CD4-positive, alpha-beta T cell (primary cell): ENCODE data around the gene DDIAS. TPM values are rescaled to one million over a fixed set of nuclear protein-coding genes. Genes with fewer than 3 reads are reported as not detected.

ENCODE experiments used
- ATAC-seq: fragments of 200-7000 bp; cut with Tn5 transposase; one replicate; pipeline ENCODE4 v1.10.0; 2022; ENCODE audit warnings: mild to moderate bottlenecking; ENCODE audit not compliant: poor library complexity
- CTCF ChIA-PET: fragments of 350-600 bp; sonication (Branson Sonifier 250); formaldehyde crosslinking; loops from one replicate; lab custom pipeline; 2021; ENCODE audit warnings: antibody characterized with exemption, inconsistent platforms; lab: Charles Lee
- POLR2A ChIA-PET: fragments of 350-600 bp; sonication (Branson Sonifier 250); formaldehyde crosslinking; loops from one replicate; lab custom pipeline; 2021; ENCODE audit warnings: antibody characterized with exemption, inconsistent platforms; lab: Charles Lee
- DNase-seq, 14 experiments: peaks; one replicate each; pipeline ENCODE4 v3.0.0-alpha.2; 2013 to 2020; ENCODE audit warnings: mixed read lengths in 2 of 14
- H3K27ac ChIP-seq, 2 donors: one replicate each; pipeline versions ENCODE4 v1.5.1 to v1.7.0; 2013; ENCODE audit warnings: low read length in 2 of 2, low read depth in 1 of 2, mild to moderate bottlenecking in 1 of 2
- H3K27me3 ChIP-seq, 2 experiments: 1 replicate in 1 of 2; 2 replicates in 1 of 2; pipeline versions ENCODE4 v1.6.1 to v1.7.0; 2013; ENCODE audit warnings: low read length in 2 of 2, control low read depth in 1 of 2, mild to moderate bottlenecking in 1 of 2, moderate library complexity in 1 of 2; ENCODE audit not compliant: insufficient read depth in 2 of 2, control insufficient read depth in 1 of 2
- H3K36me3 ChIP-seq: one replicate; pipeline ENCODE4 v1.6.1; 2013; ENCODE audit warnings: low read length, control low read depth; ENCODE audit not compliant: insufficient read depth
- H3K4me1 ChIP-seq: one replicate; pipeline ENCODE4 v1.6.1; 2013; ENCODE audit warnings: low read length, control low read depth; ENCODE audit not compliant: insufficient read depth
- H3K4me3 ChIP-seq: one replicate; pipeline ENCODE4 v1.5.1; 2013; ENCODE audit warnings: mild to moderate bottlenecking, low read length, moderate library complexity
- H3K9me3 ChIP-seq, 2 experiments: 1 replicate in 1 of 2; 2 replicates in 1 of 2; pipeline versions ENCODE4 v1.6.1 to v1.7.0; 2013; ENCODE audit warnings: low read length in 2 of 2, mild to moderate bottlenecking in 2 of 2, control low read depth in 1 of 2, moderate library complexity in 1 of 2; ENCODE audit not compliant: control insufficient read depth in 1 of 2, insufficient read depth in 1 of 2
- H3K27ac Mint-ChIP-seq: one replicate; pipeline ENCODE4 v1.8.0; 2020; ENCODE audit warnings: mixed read lengths
- H3K27me3 Mint-ChIP-seq: one replicate; pipeline ENCODE4 v1.8.0; 2021; ENCODE audit warnings: mixed read lengths
- H3K36me3 Mint-ChIP-seq: one replicate; pipeline ENCODE4 v1.8.0; 2021; ENCODE audit warnings: low read depth, mixed read lengths
- H3K4me1 Mint-ChIP-seq: one replicate; pipeline ENCODE4 v1.8.0; 2021; ENCODE audit warnings: low read depth, mixed read lengths
- H3K4me3 Mint-ChIP-seq: one replicate; pipeline ENCODE4 v1.8.0; 2020; ENCODE audit warnings: mild to moderate bottlenecking, mixed read lengths
- H3K9me3 Mint-ChIP-seq: one replicate; pipeline ENCODE4 v1.8.0; 2020; ENCODE audit warnings: mixed read lengths
- intact Hi-C, 2 experiments: fragments of 100-400 bp; cut with DNase I in 1 of 2; cut with micrococcal nuclease in 1 of 2; formaldehyde crosslinking; loops; one replicate each; pipeline versions ENCODE4 v1.15.1 to v1.9.0; 2023 to 2025; cut with DNase I, micrococcal nuclease
- total RNA-seq, 174 experiments: library from RNA in 2 of 174; stranded (reverse) in 2 of 174; gene quantifications; one replicate each; pipeline ENCODE4 v1.2.3 and lab custom pipeline; 2021 to 2026
- TF ChIP-seq, protein P1 (sequence below): fragments of 200-600 bp; IDR thresholded peaks from one replicate; pipeline ENCODE4 v1.8.0; 2022; ENCODE audit warnings: antibody characterized with exemption, mild to moderate bottlenecking

The DDIAS gene
- total RNA-seq, 2 experiments from 2014 or later = 0.59 to 0.85 TPM

DNA sequence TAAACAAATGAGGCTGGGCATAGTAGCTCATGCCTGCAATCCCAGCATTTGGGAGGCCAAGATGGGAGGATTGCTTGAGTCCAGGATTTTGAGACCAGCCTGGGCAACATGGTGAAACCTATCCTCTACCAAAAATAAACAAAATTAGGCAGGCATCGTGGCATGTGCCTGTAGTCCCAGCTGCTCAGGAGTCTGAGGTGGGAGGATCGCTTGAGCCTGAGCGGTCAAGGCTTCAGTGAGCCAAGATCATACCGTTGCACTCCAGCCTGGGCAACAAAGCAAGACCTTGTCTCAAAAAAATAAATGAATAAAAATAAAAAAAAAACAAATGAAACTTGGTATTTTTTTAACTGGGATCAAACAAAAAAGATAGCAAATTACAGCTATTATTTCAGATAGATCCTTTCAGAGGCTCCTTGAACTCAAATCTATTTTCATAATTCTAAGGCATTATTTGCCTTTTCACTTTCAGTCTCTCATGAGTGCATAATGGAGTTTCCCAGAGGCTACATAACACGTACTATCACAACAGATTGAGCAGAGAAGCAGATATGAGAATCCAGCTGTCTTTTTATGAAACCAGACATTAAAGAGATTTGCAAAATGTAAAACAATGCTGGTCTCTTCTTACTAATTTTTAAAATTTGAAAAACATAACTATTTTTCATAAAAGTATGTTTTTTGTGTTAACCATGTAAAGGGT, 23.1 kb downstream of the DDIAS start:
- no peak for DNase-seq
- no peak for ATAC-seq
- Histone ChIP-seq H3K27ac (no peak overlapping the region), H3K9me3 (peaks cover 0 to 2% of the 10 kb centered on the region in 2 experiments), H3K4me3 (no peak overlapping the region), H3K27me3 (no peaks in the 10 kb centered on the region), H3K4me1 (peaks cover 3% of the 10 kb centered on the region), H3K36me3 (no peaks in the 10 kb centered on the region)
- Mint-ChIP-seq H3K4me3 (no peak overlapping the region), H3K36me3 (peaks cover 7% of the 10 kb centered on the region), H3K9me3 (peaks cover 5% of the 10 kb centered on the region), H3K4me1 (peaks cover 45% of the 10 kb centered on the region), H3K27ac (no peak overlapping the region), H3K27me3 (no peaks in the 10 kb centered on the region)
- intact Hi-C loops = loop anchor here in 1 of 2 experiments (5.0 kb wide), 1 partner anchor 268 kb away; the partner anchor contains the start of gene ANKRD42
- POLR2A ChIA-PET = interaction anchor here (1.9 kb wide), 1 partner anchor 23 kb away, joined by 6 read pairs; the partner anchor contains the start of gene DDIAS
- CTCF ChIA-PET = interaction anchor here (1.1 kb wide), 1 partner anchor 326 kb away, joined by 3 read pairs; no protein-coding TSS in a partner anchor
- TF ChIP-seq, protein P1, sequence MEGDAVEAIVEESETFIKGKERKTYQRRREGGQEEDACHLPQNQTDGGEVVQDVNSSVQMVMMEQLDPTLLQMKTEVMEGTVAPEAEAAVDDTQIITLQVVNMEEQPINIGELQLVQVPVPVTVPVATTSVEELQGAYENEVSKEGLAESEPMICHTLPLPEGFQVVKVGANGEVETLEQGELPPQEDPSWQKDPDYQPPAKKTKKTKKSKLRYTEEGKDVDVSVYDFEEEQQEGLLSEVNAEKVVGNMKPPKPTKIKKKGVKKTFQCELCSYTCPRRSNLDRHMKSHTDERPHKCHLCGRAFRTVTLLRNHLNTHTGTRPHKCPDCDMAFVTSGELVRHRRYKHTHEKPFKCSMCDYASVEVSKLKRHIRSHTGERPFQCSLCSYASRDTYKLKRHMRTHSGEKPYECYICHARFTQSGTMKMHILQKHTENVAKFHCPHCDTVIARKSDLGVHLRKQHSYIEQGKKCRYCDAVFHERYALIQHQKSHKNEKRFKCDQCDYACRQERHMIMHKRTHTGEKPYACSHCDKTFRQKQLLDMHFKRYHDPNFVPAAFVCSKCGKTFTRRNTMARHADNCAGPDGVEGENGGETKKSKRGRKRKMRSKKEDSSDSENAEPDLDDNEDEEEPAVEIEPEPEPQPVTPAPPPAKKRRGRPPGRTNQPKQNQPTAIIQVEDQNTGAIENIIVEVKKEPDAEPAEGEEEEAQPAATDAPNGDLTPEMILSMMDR = no peak

DNA sequence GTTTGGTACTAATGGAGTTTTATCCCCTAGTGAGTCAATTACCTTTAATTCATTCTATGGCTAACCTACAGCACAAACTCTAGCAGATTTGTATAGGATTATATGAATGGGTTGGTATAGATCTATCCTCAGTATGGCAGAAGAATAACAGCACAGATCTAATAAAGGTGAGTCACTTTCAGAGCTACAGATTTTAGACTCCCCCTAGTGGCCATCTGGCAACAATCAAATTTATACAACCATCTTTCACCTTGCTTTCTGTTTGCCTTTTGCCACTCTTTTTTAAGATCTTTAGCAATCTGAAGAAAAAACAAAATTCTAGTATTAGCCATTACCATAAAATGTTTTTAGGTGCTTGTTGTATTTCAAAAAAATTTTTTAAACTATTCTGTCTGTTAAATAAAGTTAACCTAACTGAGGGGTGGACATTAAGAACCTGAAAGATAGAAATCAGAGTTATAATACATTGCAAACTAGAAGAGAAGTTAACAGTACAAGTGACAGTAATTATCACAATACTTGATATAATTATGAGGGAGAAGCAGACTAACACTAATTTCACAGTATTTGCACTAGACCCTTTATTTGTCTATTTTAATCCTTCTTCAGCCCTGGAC, 25.8 kb downstream of the DDIAS start:
- Mint-ChIP-seq H3K9me3 (no peaks in the 10 kb centered on the region), H3K36me3 (no peaks in the 10 kb centered on the region), H3K4me3 (peak overlapping the region; percentile 1), H3K27ac (peak overlapping the region; percentile 64), H3K4me1 (peaks cover 44% of the 10 kb centered on the region), H3K27me3 (no peaks in the 10 kb centered on the region)
- CTCF ChIA-PET = interaction anchor here (0.6 to 1.8 kb wide), 10 partner anchors 15 to 322 kb away, joined by 3 to 9 read pairs (median 3); partner anchors contain the start of gene DDIAS
- peak in 8 of 14 experiments; percentile 7 to 82 (median 44) for DNase-seq
- no peak overlapping the region for H3K4me3 ChIP-seq
- intact Hi-C loops = loop anchor here (1.0 to 5.0 kb wide), 5 partner anchors 19 to 265 kb away; partner anchors contain the start of genes ANKRD42 (in 1 of the 2) and RAB30 (in 1 of the 2)
- POLR2A ChIA-PET = interaction anchor here (1.0 to 1.8 kb wide), 7 partner anchors 26 to 229 kb away, joined by 3 to 12 read pairs (median 6); partner anchors contain the start of genes DDIAS, PCF11, PRCP and RAB30
- no peak overlapping the region for H3K27ac ChIP-seq
- TF ChIP-seq, protein P1 = peak; percentile 97
- H3K9me3 ChIP-seq = no peaks in the 10 kb centered on the region
- H3K4me1 ChIP-seq = peaks cover 2% of the 10 kb centered on the region
- ATAC-seq = peak; percentile 98
- no peaks in the 10 kb centered on the region for H3K36me3 ChIP-seq
- H3K27me3 ChIP-seq = no peaks in the 10 kb centered on the region

DNA sequence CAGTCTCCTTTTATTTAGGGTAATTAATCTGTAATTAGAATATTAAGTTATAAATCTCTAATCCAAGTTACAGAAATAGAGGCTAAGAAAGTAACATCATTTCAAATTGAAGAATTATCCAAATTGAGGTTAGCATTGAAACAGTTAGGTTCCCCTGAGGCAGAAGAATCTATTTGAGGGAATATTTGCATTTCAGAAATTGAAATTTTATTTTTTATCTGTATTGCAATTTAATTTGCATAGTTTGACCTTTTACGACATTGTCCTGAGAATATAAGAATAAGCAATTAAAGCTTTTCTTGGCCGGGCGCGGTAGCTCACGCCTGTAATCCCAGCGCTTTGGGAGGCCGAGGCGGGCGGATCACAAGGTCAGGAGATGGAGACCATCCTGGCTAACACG, 27.6 kb downstream of the DDIAS start:
- intact Hi-C loops = loop anchor here in 1 of 2 experiments (5.0 kb wide), 1 partner anchor 263 kb away; the partner anchor contains the start of gene ANKRD42
- TF ChIP-seq, protein P1 = no peak
- no peaks in the 10 kb centered on the region for H3K36me3 ChIP-seq
- no peaks in the 10 kb centered on the region for H3K27me3 ChIP-seq
- CTCF ChIA-PET = no interaction called here
- POLR2A ChIA-PET = interaction anchor here (3.9 to 4.2 kb wide), 2 partner anchors 27 to 31 kb away, joined by 20 to 31 read pairs; no protein-coding TSS in a partner anchor
- no peak overlapping the region for H3K4me3 ChIP-seq
- ATAC-seq (no peak), DNase-seq (no peak)
- no peaks in the 10 kb centered on the region for H3K9me3 Mint-ChIP-seq
- peaks cover 4% of the 10 kb centered on the region for H3K4me1 ChIP-seq
- no peak overlapping the region for H3K27ac Mint-ChIP-seq
- H3K27ac ChIP-seq = no peak overlapping the region
- no peaks in the 10 kb centered on the region for H3K9me3 ChIP-seq
- no peaks in the 10 kb centered on the region for H3K27me3 Mint-ChIP-seq
- H3K36me3 Mint-ChIP-seq = no peaks in the 10 kb centered on the region
- H3K4me1 Mint-ChIP-seq = peaks cover 46% of the 10 kb centered on the region
- no peak overlapping the region for H3K4me3 Mint-ChIP-seq
